SK-N-SH treated with all-trans-retinoic acid at 6 μM for 48 hours (cell line): ENCODE results near the gene TSKU.

ENCODE experiments used
- ATAC-seq: fragments of 200-7000 bp; cut with Tn5 transposase; 3 replicates; pipeline ENCODE4 v1.9.1; 2020; ENCODE audit warnings: mild to moderate bottlenecking, moderate library complexity
- ARNTL ChIP-seq: fragments of 450-650 bp; formaldehyde crosslinking; IDR thresholded peaks from 2 replicates; pipeline ENCODE4 v1.5.0; 2020; ENCODE audit warnings: low read depth, mild to moderate bottlenecking, moderate library complexity, borderline replicate concordance
- BACH2 ChIP-seq: fragments of 250-450 bp; sonication (Bioruptor Pico); IDR thresholded peaks from 2 replicates; pipeline ENCODE4 v1.9.0; 2021; ENCODE audit warnings: mild to moderate bottlenecking, borderline replicate concordance
- CSDC2 ChIP-seq: fragments of 250-450 bp; sonication (Bioruptor Pico); IDR thresholded peaks from 2 replicates; pipeline ENCODE4 v1.5.0; 2020; ENCODE audit warnings: mild to moderate bottlenecking, moderate library complexity
- ISL1 ChIP-seq: fragments of 250-450 bp; sonication (Bioruptor Pico); IDR thresholded peaks from 2 replicates; pipeline ENCODE4 v2.1.2; 2022; ENCODE audit warnings: mild to moderate bottlenecking, moderate library complexity
- OSR1 ChIP-seq: fragments of 250-450 bp; sonication (Bioruptor Pico); IDR thresholded peaks from 2 replicates; pipeline ENCODE4 v1.8.0; 2022; ENCODE audit warnings: moderate library complexity, mild to moderate bottlenecking, inconsistent platforms
- PPARA ChIP-seq: fragments of 250-450 bp; sonication (Bioruptor Pico); IDR thresholded peaks from 2 replicates; pipeline ENCODE4 v1.5.0; 2020; ENCODE audit warnings: mild to moderate bottlenecking, borderline replicate concordance
- RARB ChIP-seq: fragments of 250-450 bp; sonication (Bioruptor Pico); IDR thresholded peaks from 2 replicates; pipeline ENCODE4 v1.8.0; 2021; ENCODE audit warnings: mild to moderate bottlenecking, moderate library complexity
- SNAI2 ChIP-seq: fragments of 250-450 bp; sonication (Bioruptor Pico); IDR thresholded peaks from 2 replicates; pipeline ENCODE4 v1.5.0; 2020; ENCODE audit warnings: mild to moderate bottlenecking, moderate library complexity
- TCF4 ChIP-seq: fragments of 250-450 bp; sonication (Bioruptor Pico); IDR thresholded peaks from 2 replicates; pipeline ENCODE4 v1.8.0; 2021; ENCODE audit warnings: mild to moderate bottlenecking, moderate library complexity, borderline replicate concordance
- TOX ChIP-seq: fragments of 250-450 bp; sonication (Bioruptor Pico); IDR thresholded peaks from 2 replicates; pipeline ENCODE4 v1.8.0; 2021; ENCODE audit warnings: mild to moderate bottlenecking, moderate library complexity, borderline replicate concordance
- ZC3H10 ChIP-seq: fragments of 250-450 bp; sonication (Bioruptor Pico); IDR thresholded peaks from 2 replicates; pipeline ENCODE4 v1.5.1; 2021; ENCODE audit warnings: mild to moderate bottlenecking, moderate library complexity
- ZFP3 ChIP-seq: fragments of 250-450 bp; sonication (Bioruptor Pico); IDR thresholded peaks from 2 replicates; pipeline ENCODE4 v1.5.0; 2020; ENCODE audit warnings: mild to moderate bottlenecking, moderate library complexity
- ZFP30 ChIP-seq: fragments of 450-650 bp; formaldehyde crosslinking; IDR thresholded peaks from 2 replicates; pipeline ENCODE4 v1.5.0; 2022; ENCODE audit warnings: mild to moderate bottlenecking, moderate library complexity
- ZNF565 ChIP-seq: fragments of 450-650 bp; formaldehyde crosslinking; conservative IDR thresholded peaks from 2 replicates; pipeline ENCODE4 v1.5.0; 2020; ENCODE audit warnings: low read depth, mild to moderate bottlenecking, moderate library complexity
- ZNF70 ChIP-seq: fragments of 450-650 bp; formaldehyde crosslinking; IDR thresholded peaks from 2 replicates; pipeline ENCODE4 v1.5.0; 2020; ENCODE audit warnings: mild to moderate bottlenecking, moderate library complexity
- TF ChIP-seq, protein P1 (sequence below): fragments of 250-450 bp; sonication (Bioruptor Pico); IDR thresholded peaks from 2 replicates; pipeline ENCODE4 v1.8.0; 2021; ENCODE audit warnings: low read depth, mild to moderate bottlenecking, moderate library complexity, borderline replicate concordance
- TF ChIP-seq, protein P2 (sequence below): fragments of 250-450 bp; sonication (Bioruptor Pico); IDR thresholded peaks from 2 replicates; pipeline ENCODE4 v1.8.0; 2020; ENCODE audit warnings: mild to moderate bottlenecking, moderate library complexity, borderline replicate concordance
- TF ChIP-seq, protein P3 (sequence below): fragments of 250-450 bp; sonication (Bioruptor Pico); IDR thresholded peaks from 2 replicates; pipeline ENCODE4 v1.5.1; 2021; ENCODE audit warnings: mild to moderate bottlenecking, moderate library complexity
- TF ChIP-seq, protein P4 (sequence below): fragments of 250-450 bp; sonication (Bioruptor Pico); IDR thresholded peaks from 2 replicates; pipeline ENCODE4 v1.5.0; 2020; ENCODE audit warnings: mild to moderate bottlenecking, moderate library complexity
- TF ChIP-seq, protein P5 (sequence below): fragments of 250-450 bp; sonication (Bioruptor Pico); IDR thresholded peaks from 2 replicates; pipeline ENCODE4 v1.5.1; 2020; ENCODE audit warnings: low read depth, mild to moderate bottlenecking, moderate library complexity

Gene TSKU

DNA sequence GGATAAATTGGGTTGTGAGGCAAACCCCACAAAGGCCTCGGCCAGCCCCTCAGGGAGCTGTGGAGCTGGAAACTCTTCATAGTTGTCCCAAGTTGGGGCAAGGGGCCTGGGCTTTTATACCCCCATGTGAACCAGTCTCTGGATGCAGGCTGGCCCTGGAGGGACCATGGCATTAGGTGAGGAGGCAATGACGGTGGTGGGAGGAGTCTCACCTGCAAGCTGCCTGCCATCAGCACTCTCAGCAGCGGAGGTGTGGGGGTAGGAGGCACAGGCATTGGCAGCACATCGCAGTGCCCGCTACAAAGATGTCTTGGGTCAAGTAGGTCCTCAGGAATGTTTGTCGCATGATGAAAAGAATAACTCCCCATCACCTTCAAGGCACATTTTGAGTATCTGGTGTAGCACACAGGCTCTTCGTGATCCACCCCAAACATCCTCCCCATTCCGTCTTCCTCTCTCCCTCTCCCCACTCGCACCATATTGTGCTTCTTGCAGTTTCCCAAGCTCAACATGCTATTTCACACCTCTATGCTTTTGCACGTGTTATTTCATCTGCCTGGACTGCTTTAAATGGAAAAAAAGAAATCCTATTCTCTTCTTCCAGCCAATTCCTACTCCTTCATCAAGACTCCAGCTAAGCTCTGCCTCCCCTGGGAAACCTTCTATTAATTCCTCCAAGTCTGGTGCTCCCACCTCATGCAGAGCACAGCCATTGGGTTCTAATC is 18.1 kb upstream of the TSKU start:
- TF ChIP-seq ZC3H10 (CRISPR knock-in tag), result no peak
- no peak for TF ChIP-seq TCF4 (CRISPR knock-in tag)
- no peak for TF ChIP-seq ZNF70 (CRISPR knock-in tag)
- TF ChIP-seq SNAI2 (CRISPR knock-in tag), result no peak
- no peak for TF ChIP-seq ZNF565 (CRISPR knock-in tag)
- TF ChIP-seq, protein P1, sequence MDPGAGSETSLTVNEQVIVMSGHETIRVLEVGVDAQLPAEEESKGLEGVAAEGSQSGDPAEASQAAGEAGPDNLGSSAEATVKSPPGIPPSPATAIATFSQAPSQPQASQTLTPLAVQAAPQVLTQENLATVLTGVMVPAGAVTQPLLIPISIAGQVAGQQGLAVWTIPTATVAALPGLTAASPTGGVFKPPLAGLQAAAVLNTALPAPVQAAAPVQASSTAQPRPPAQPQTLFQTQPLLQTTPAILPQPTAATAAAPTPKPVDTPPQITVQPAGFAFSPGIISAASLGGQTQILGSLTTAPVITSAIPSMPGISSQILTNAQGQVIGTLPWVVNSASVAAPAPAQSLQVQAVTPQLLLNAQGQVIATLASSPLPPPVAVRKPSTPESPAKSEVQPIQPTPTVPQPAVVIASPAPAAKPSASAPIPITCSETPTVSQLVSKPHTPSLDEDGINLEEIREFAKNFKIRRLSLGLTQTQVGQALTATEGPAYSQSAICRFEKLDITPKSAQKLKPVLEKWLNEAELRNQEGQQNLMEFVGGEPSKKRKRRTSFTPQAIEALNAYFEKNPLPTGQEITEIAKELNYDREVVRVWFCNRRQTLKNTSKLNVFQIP (CRISPR knock-in tag), result no peak
- no peak for TF ChIP-seq ISL1
- TF ChIP-seq CSDC2 (CRISPR knock-in tag), result no peak
- no peak for TF ChIP-seq ZFP30
- TF ChIP-seq PPARA (CRISPR knock-in tag), result no peak
- TF ChIP-seq ZFP3 (CRISPR knock-in tag), result no peak
- TF ChIP-seq, protein P2, sequence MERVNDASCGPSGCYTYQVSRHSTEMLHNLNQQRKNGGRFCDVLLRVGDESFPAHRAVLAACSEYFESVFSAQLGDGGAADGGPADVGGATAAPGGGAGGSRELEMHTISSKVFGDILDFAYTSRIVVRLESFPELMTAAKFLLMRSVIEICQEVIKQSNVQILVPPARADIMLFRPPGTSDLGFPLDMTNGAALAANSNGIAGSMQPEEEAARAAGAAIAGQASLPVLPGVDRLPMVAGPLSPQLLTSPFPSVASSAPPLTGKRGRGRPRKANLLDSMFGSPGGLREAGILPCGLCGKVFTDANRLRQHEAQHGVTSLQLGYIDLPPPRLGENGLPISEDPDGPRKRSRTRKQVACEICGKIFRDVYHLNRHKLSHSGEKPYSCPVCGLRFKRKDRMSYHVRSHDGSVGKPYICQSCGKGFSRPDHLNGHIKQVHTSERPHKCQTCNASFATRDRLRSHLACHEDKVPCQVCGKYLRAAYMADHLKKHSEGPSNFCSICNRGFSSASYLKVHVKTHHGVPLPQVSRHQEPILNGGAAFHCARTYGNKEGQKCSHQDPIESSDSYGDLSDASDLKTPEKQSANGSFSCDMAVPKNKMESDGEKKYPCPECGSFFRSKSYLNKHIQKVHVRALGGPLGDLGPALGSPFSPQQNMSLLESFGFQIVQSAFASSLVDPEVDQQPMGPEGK, result no peak
- no peak for TF ChIP-seq RARB (CRISPR knock-in tag)
- ATAC-seq, result no peak

DNA sequence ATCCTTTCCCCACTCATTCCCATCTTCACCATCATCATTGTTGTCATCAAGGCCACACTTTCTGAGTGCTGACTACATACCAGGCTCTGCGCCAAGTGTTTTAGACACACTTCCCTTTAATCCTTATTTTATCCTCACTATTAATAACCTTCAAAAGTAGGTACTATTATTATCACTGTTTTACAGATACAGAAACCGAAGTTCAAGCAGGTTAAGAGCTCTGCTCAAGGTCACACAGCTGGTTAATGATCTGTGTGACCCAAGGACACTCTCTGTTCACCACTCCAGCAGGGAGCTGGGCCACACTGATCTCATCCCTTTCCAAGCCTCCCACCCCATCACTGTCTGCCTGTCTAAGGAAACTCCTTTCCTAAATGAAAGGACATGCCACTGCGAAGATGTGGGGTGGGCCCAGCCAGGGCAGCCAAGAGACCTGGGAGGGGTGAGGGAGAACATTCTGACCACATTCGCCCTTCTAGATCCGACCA is 17.2 kb upstream of the TSKU start:
- ATAC-seq, result no peak
- TF ChIP-seq ZNF70 (CRISPR knock-in tag), result no peak
- TF ChIP-seq ARNTL, result no peak
- no peak for TF ChIP-seq RARB (CRISPR knock-in tag)
- TF ChIP-seq, protein P1 (CRISPR knock-in tag), result no peak
- no peak for TF ChIP-seq TCF4 (CRISPR knock-in tag)
- TF ChIP-seq PPARA (CRISPR knock-in tag), result no peak
- TF ChIP-seq CSDC2 (CRISPR knock-in tag), result no peak
- TF ChIP-seq, protein P3, sequence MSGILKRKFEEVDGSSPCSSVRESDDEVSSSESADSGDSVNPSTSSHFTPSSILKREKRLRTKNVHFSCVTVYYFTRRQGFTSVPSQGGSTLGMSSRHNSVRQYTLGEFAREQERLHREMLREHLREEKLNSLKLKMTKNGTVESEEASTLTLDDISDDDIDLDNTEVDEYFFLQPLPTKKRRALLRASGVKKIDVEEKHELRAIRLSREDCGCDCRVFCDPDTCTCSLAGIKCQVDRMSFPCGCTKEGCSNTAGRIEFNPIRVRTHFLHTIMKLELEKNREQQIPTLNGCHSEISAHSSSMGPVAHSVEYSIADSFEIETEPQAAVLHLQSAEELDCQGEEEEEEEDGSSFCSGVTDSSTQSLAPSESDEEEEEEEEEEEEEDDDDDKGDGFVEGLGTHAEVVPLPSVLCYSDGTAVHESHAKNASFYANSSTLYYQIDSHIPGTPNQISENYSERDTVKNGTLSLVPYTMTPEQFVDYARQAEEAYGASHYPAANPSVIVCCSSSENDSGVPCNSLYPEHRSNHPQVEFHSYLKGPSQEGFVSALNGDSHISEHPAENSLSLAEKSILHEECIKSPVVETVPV, result no peak
- no peak for TF ChIP-seq TOX (CRISPR knock-in tag)

DNA sequence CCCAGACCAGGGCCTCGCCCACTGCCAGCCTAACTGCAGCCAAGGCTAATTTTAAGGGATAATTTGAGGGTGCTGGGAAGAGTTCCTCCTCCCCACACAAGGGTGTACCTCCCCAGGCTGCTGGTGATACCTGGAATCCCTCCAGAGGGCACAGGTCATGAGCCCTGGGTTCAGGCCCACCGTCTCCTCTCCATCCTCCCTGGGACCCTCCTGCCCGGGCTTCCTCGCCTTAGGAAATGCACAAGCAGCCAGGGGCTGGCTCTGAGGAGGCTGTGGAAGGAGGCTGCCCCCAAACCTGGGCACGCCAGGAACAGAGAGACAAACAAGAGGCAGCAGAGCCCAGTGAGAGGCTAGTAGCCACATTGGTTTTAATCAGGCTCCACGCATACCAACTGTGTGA is 16.6 kb upstream of the TSKU start:
- TF ChIP-seq ISL1, result no peak
- TF ChIP-seq SNAI2 (CRISPR knock-in tag), result no peak
- TF ChIP-seq, protein P4, sequence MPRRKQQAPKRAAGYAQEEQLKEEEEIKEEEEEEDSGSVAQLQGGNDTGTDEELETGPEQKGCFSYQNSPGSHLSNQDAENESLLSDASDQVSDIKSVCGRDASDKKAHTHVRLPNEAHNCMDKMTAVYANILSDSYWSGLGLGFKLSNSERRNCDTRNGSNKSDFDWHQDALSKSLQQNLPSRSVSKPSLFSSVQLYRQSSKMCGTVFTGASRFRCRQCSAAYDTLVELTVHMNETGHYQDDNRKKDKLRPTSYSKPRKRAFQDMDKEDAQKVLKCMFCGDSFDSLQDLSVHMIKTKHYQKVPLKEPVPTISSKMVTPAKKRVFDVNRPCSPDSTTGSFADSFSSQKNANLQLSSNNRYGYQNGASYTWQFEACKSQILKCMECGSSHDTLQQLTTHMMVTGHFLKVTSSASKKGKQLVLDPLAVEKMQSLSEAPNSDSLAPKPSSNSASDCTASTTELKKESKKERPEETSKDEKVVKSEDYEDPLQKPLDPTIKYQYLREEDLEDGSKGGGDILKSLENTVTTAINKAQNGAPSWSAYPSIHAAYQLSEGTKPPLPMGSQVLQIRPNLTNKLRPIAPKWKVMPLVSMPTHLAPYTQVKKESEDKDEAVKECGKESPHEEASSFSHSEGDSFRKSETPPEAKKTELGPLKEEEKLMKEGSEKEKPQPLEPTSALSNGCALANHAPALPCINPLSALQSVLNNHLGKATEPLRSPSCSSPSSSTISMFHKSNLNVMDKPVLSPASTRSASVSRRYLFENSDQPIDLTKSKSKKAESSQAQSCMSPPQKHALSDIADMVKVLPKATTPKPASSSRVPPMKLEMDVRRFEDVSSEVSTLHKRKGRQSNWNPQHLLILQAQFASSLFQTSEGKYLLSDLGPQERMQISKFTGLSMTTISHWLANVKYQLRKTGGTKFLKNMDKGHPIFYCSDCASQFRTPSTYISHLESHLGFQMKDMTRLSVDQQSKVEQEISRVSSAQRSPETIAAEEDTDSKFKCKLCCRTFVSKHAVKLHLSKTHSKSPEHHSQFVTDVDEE (CRISPR knock-in tag), result no peak
- TF ChIP-seq OSR1 (CRISPR knock-in tag), result no peak
- TF ChIP-seq ZFP30, result no peak
- no peak for TF ChIP-seq TOX (CRISPR knock-in tag)
- TF ChIP-seq, protein P5, sequence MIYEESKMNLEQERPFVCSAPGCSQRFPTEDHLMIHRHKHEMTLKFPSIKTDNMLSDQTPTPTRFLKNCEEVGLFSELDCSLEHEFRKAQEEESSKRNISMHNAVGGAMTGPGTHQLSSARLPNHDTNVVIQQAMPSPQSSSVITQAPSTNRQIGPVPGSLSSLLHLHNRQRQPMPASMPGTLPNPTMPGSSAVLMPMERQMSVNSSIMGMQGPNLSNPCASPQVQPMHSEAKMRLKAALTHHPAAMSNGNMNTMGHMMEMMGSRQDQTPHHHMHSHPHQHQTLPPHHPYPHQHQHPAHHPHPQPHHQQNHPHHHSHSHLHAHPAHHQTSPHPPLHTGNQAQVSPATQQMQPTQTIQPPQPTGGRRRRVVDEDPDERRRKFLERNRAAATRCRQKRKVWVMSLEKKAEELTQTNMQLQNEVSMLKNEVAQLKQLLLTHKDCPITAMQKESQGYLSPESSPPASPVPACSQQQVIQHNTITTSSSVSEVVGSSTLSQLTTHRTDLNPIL (CRISPR knock-in tag), result no peak
- no peak for TF ChIP-seq BACH2
- TF ChIP-seq RARB (CRISPR knock-in tag), result no peak
- TF ChIP-seq CSDC2 (CRISPR knock-in tag), result no peak
- ATAC-seq, result no peak
